WTC11 (cell line): ENCODE results near the gene PLD1. TPM values are rescaled to one million over a fixed set of nuclear protein-coding genes. Genes with fewer than 3 reads are reported as not detected.

Experiments used
- ATAC-seq: fragments of 200-7000 bp; cut with Tn5 transposase; 2 replicates; pipeline ENCODE4 v1.10.0; 2021; ENCODE audit warnings: mild to moderate bottlenecking, moderate library complexity
- CTCF ChIA-PET: fragments of 300-600 bp; sonication (Branson Sonifier 250); formaldehyde crosslinking; loops from one replicate; lab custom pipeline; 2021; ENCODE audit warnings: antibody characterized with exemption; lab: Charles Lee
- POLR2A ChIA-PET: fragments of 350-600 bp; sonication (Branson Sonifier 250); formaldehyde crosslinking; loops from one replicate; lab custom pipeline; 2021; ENCODE audit warnings: antibody characterized with exemption; lab: Charles Lee
- DNase-seq: peaks from one replicate; pipeline ENCODE4 v3.0.0; 2021; ENCODE audit warnings: low spot score
- H3K27ac Mint-ChIP-seq: 2 replicates; pipeline ENCODE4 v1.8.0; 2021; ENCODE audit warnings: mixed read lengths
- H3K27me3 Mint-ChIP-seq: 2 replicates; pipeline ENCODE4 v1.8.0; 2021; ENCODE audit warnings: low read depth, mild to moderate bottlenecking, moderate library complexity, mixed read lengths
- H3K36me3 Mint-ChIP-seq: 2 replicates; pipeline ENCODE4 v1.8.0; 2021; ENCODE audit warnings: mixed read lengths
- H3K4me1 Mint-ChIP-seq: 2 replicates; pipeline ENCODE4 v1.8.0; 2022; ENCODE audit warnings: mixed read lengths
- H3K4me3 Mint-ChIP-seq: 2 replicates; pipeline ENCODE4 v1.8.0; 2021; ENCODE audit warnings: mild to moderate bottlenecking, moderate library complexity, mixed read lengths
- H3K9me3 Mint-ChIP-seq: 2 replicates; pipeline ENCODE4 v1.8.0; 2021; ENCODE audit warnings: mixed read lengths
- AFF4 ChIP-seq: sonication (generic); formaldehyde crosslinking; IDR thresholded peaks from 2 replicates; pipeline ENCODE4 v1.8.1; 2023; ENCODE audit warnings: mild to moderate bottlenecking, missing genetic modification reagents, borderline replicate concordance
- ATF1 ChIP-seq: sonication (generic); formaldehyde crosslinking; IDR thresholded peaks from 2 replicates; pipeline ENCODE4 v1.8.1; 2023; ENCODE audit warnings: mild to moderate bottlenecking, moderate library complexity, missing genetic modification reagents
- ATF3 ChIP-seq: sonication (generic); formaldehyde crosslinking; conservative IDR thresholded peaks from 2 replicates; pipeline ENCODE4 v1.8.1; 2022; ENCODE audit warnings: mild to moderate bottlenecking, missing genetic modification reagents
- ERG ChIP-seq: fragments of 250-450 bp; sonication (Bioruptor Pico); IDR thresholded peaks from 2 replicates; pipeline ENCODE4 v1.8.0; 2021; ENCODE audit warnings: mild to moderate bottlenecking
- FOXP1 ChIP-seq: sonication (generic); formaldehyde crosslinking; IDR thresholded peaks from 2 replicates; pipeline ENCODE4 v1.8.0; 2022; ENCODE audit warnings: missing genetic modification reagents, mild to moderate bottlenecking, moderate library complexity, borderline replicate concordance
- GABPB1 ChIP-seq: sonication (generic); formaldehyde crosslinking; IDR thresholded peaks from 2 replicates; pipeline ENCODE4 v1.8.1; 2023; ENCODE audit warnings: mild to moderate bottlenecking, missing genetic modification reagents
- GRHL2 ChIP-seq: fragments of 250-450 bp; sonication (Bioruptor Pico); IDR thresholded peaks from 2 replicates; pipeline ENCODE4 v1.8.0; 2022; ENCODE audit warnings: mild to moderate bottlenecking, moderate library complexity; ENCODE audit not compliant: insufficient replicate concordance, severe bottlenecking
- HMGA2 ChIP-seq: fragments of 250-450 bp; sonication (Bioruptor Pico); IDR thresholded peaks from 2 replicates; pipeline ENCODE4 v1.4.0; 2021; ENCODE audit warnings: mild to moderate bottlenecking, moderate library complexity
- IRF2 ChIP-seq: sonication (generic); formaldehyde crosslinking; IDR thresholded peaks from 2 replicates; pipeline ENCODE4 v1.8.0; 2022; ENCODE audit warnings: low read depth, missing genetic modification reagents, borderline replicate concordance
- KAT7 ChIP-seq: sonication (generic); formaldehyde crosslinking; IDR thresholded peaks from 2 replicates; pipeline ENCODE4 v1.8.1; 2023; ENCODE audit warnings: missing genetic modification reagents, mild to moderate bottlenecking, borderline replicate concordance
- MAX ChIP-seq: sonication (generic); formaldehyde crosslinking; IDR thresholded peaks from 2 replicates; pipeline ENCODE4 v1.8.0; 2022; ENCODE audit warnings: mild to moderate bottlenecking, missing genetic modification reagents
- NFE2L1 ChIP-seq: sonication (generic); formaldehyde crosslinking; IDR thresholded peaks from 2 replicates; pipeline ENCODE4 v1.8.1; 2023; ENCODE audit warnings: missing genetic modification reagents
- NR1H2 ChIP-seq: sonication (generic); formaldehyde crosslinking; IDR thresholded peaks from 2 replicates; pipeline ENCODE4 v1.9.0; 2021; ENCODE audit warnings: mild to moderate bottlenecking, moderate library complexity, missing genetic modification reagents
- PRRX2 ChIP-seq: fragments of 250-450 bp; sonication (Bioruptor Pico); IDR thresholded peaks from 2 replicates; pipeline ENCODE4 v1.8.0; 2021; ENCODE audit warnings: mild to moderate bottlenecking
- SMAD4 ChIP-seq: sonication (generic); formaldehyde crosslinking; IDR thresholded peaks from 2 replicates; pipeline ENCODE4 v1.8.0; 2022; ENCODE audit warnings: mild to moderate bottlenecking, missing genetic modification reagents
- TEAD4 ChIP-seq: sonication (generic); formaldehyde crosslinking; IDR thresholded peaks from 2 replicates; pipeline ENCODE4 v1.8.0; 2022; ENCODE audit warnings: mild to moderate bottlenecking, missing genetic modification reagents
- TP53 ChIP-seq: sonication (generic); formaldehyde crosslinking; IDR thresholded peaks from 2 replicates; pipeline ENCODE4 v1.8.1; 2023; ENCODE audit warnings: mild to moderate bottlenecking, missing genetic modification reagents
- ZBTB21 ChIP-seq: sonication (generic); formaldehyde crosslinking; IDR thresholded peaks from 2 replicates; pipeline ENCODE4 v1.8.1; 2023; ENCODE audit warnings: mild to moderate bottlenecking, missing genetic modification reagents, borderline replicate concordance
- ZBTB43 ChIP-seq: sonication (generic); formaldehyde crosslinking; IDR thresholded peaks from 2 replicates; pipeline ENCODE4 v1.8.1; 2023; ENCODE audit warnings: mild to moderate bottlenecking, missing genetic modification reagents
- ZNF121 ChIP-seq: sonication (generic); formaldehyde crosslinking; IDR thresholded peaks from 2 replicates; pipeline ENCODE4 v1.8.0; 2023; ENCODE audit warnings: missing genetic modification reagents
- ZNF219 ChIP-seq: sonication (generic); formaldehyde crosslinking; IDR thresholded peaks from 2 replicates; pipeline ENCODE4 v1.8.0; 2023; ENCODE audit warnings: missing genetic modification reagents, mild to moderate bottlenecking, borderline replicate concordance
- ZNF232 ChIP-seq: sonication (generic); formaldehyde crosslinking; IDR thresholded peaks from 2 replicates; pipeline ENCODE4 v1.8.0; 2022; ENCODE audit warnings: mild to moderate bottlenecking, missing genetic modification reagents
- ZNF263 ChIP-seq: sonication (generic); formaldehyde crosslinking; IDR thresholded peaks from 2 replicates; pipeline ENCODE4 v1.8.1; 2022; ENCODE audit warnings: low read depth, mild to moderate bottlenecking, moderate library complexity, missing genetic modification reagents
- ZNF281 ChIP-seq: sonication (generic); formaldehyde crosslinking; IDR thresholded peaks from 2 replicates; pipeline ENCODE4 v1.8.0; 2023; ENCODE audit warnings: mild to moderate bottlenecking, missing genetic modification reagents
- ZNF416 ChIP-seq: fragments of 250-450 bp; sonication (Bioruptor Pico); IDR thresholded peaks from 2 replicates; pipeline ENCODE4 v1.9.0; 2021; ENCODE audit warnings: mild to moderate bottlenecking, inconsistent platforms
- total RNA-seq: library from RNA; stranded (reverse); gene quantifications from 3 replicates; pipeline ENCODE4 v1.2.3, GENCODE V29; 2021

PLD1 gene
- total RNA-seq, 1 experiment from 2014 or later, result 4.0 TPM

- no peaks in the 10 kb centered on the region for H3K4me1 Mint-ChIP-seq
- no peaks in the 10 kb centered on the region for H3K36me3 Mint-ChIP-seq
- no peak overlapping the region for H3K4me3 Mint-ChIP-seq
- no peaks in the 10 kb centered on the region for H3K9me3 Mint-ChIP-seq
- no peak overlapping the region for H3K27ac Mint-ChIP-seq
- H3K27me3 Mint-ChIP-seq, result no peaks in the 10 kb centered on the region; the same call in 1 of the 2 replicates
- POLR2A ChIA-PET, result no interaction called here
- ATAC-seq, result no peak
- TF ChIP-seq MAX (CRISPR knock-in tag) (no peak), ZNF219 (CRISPR knock-in tag) (no peak), ZBTB21 (CRISPR knock-in tag) (no peak), TEAD4 (CRISPR knock-in tag) (no peak), GRHL2 (CRISPR knock-in tag) (no peak), FOXP1 (CRISPR knock-in tag) (no peak), ZNF281 (CRISPR knock-in tag) (no peak), ZNF232 (no peak), ERG (CRISPR knock-in tag) (no peak), ATF3 (CRISPR knock-in tag) (no peak), GABPB1 (CRISPR knock-in tag) (no peak), ZNF263 (CRISPR knock-in tag) (no peak), SMAD4 (CRISPR knock-in tag) (no peak), ZBTB43 (CRISPR knock-in tag) (no peak), KAT7 (no peak), ATF1 (CRISPR knock-in tag) (no peak), TP53 (no peak), NR1H2 (no peak), IRF2 (CRISPR knock-in tag) (no peak)
- no peak for DNase-seq
- CTCF ChIA-PET, result interaction anchor here (2.0 kb wide), 1 partner anchor 74 kb away, joined by 6 read pairs; no protein-coding TSS in a partner anchor
These were observed 122.7 kb downstream of the PLD1 start for GRCh38 chr3:171687581-171687980.

- H3K36me3 Mint-ChIP-seq, result no peaks in the 10 kb centered on the region
- ATAC-seq, result no peak
- no peaks in the 10 kb centered on the region for H3K4me1 Mint-ChIP-seq
- DNase-seq, result no peak
- no peak overlapping the region for H3K4me3 Mint-ChIP-seq
- POLR2A ChIA-PET, result no interaction called here
- CTCF ChIA-PET, result no interaction called here
- no peaks in the 10 kb centered on the region for H3K9me3 Mint-ChIP-seq
- no peak overlapping the region for H3K27ac Mint-ChIP-seq
- H3K27me3 Mint-ChIP-seq, result no peaks in the 10 kb centered on the region; the same call in 1 of the 2 replicates
- no peak for TF ChIP-seq ZBTB21 (CRISPR knock-in tag)
- TF ChIP-seq ZNF416 (CRISPR knock-in tag), result no peak
- no peak for TF ChIP-seq HMGA2 (CRISPR knock-in tag)
- TF ChIP-seq NFE2L1 (CRISPR knock-in tag), result no peak
- TF ChIP-seq PRRX2 (CRISPR knock-in tag), result no peak
- TF ChIP-seq AFF4, result no peak
- no peak for TF ChIP-seq ZNF281 (CRISPR knock-in tag)
- TF ChIP-seq ZNF121 (CRISPR knock-in tag), result no peak
These were observed 123.2 kb downstream of the PLD1 start for GRCh38 chr3:171687064-171687463.
